ENCODE results near the gene DIRAS2.
"Not testable (repeated sequence)": the region's sequence is repeated elsewhere in the genome, so short reads cannot be mapped to it uniquely, and the experiment has no call there.

Gene DIRAS2

DNA sequence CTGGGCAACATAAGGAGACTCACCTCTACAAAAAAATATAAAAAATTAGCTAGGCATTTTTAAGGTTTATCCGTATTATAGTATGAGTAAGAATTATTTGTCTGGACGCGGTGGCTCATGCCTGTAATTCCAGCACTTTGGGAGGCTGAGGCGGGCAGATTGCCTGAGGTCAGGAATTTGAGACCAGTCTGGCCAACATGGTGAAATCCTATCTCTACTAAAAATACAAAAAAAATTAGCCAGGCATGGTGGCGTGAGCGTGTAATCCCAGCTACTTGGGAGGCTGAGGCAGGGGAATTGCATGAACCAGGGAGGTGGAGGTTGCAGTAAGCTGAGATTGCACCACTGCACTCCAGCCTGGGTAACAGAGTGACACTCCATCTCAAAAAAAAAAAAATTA is 14.3 kb upstream of the DIRAS2 start:
- H2AK5ac ChIP-seq (ENCODE audit: low read length); H3K4me2 ChIP-seq (ENCODE audit: low read length); H3K27ac ChIP-seq (ENCODE audit: low read depth, low read length); H3K4me3 ChIP-seq (ENCODE audit: low read depth, low read length); H3K9ac ChIP-seq (ENCODE audit: low read length); H3K4me1 ChIP-seq (ENCODE audit: control insufficient read depth in 1 of 2, insufficient read depth in 2 of 2, low read length in 2 of 2); H2AFZ ChIP-seq (ENCODE audit: insufficient read depth, low read length, poor library complexity); H3K79me1 ChIP-seq (ENCODE audit: low read length); H3K27me3 ChIP-seq (ENCODE audit: insufficient read depth, low read length); H4K91ac ChIP-seq (ENCODE audit: low read depth, low read length); H3K14ac ChIP-seq (ENCODE audit: low read length); H2BK120ac ChIP-seq (ENCODE audit: insufficient read depth, low read length, poor library complexity); H3K4ac ChIP-seq (ENCODE audit: low read depth, low read length); H4K8ac ChIP-seq (ENCODE audit: low read depth, low read length); H3K79me2 ChIP-seq (ENCODE audit: control insufficient read depth, insufficient read depth, low read length, poor library complexity); H2BK5ac ChIP-seq (ENCODE audit: low read depth, low read length, poor library complexity); H4K12ac ChIP-seq (ENCODE audit: low read depth, low read length); H2BK12ac ChIP-seq (ENCODE audit: low read length); H3K9me3 ChIP-seq (ENCODE audit: insufficient read depth, low read depth, low read length); H3K36me3 ChIP-seq (ENCODE audit: control insufficient read depth in 1 of 2, insufficient read depth in 2 of 2, low read length in 2 of 2); H3K23ac ChIP-seq (ENCODE audit: low read length); H3K18ac ChIP-seq (ENCODE audit: low read length): not testable (repeated sequence)
- WGBS (ENCODE audit: extremely low coverage, insufficient coverage, insufficient read length): no CpG with 5 or more reads among the region's 6 CpGs
- peak; percentile 73 to 76 for DNase-seq

DNA sequence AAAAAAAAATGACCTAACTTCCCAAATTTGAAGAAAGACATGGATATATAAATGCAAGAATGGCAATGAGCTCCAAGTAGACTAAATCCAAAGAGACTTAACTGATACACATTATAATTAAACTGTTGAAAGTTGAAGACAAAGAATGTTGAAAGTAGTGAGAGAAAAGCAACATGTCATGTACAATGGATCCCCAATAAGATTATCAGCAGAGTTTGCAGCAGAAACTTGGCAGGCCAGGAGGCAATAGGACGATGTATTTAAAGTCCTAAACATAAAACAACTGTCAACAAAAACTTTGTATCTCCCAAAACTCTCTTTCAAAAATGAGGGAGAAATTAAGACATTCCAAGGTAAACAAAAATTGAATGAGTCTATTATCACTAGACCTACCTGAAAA is 8.6 kb upstream of the DIRAS2 start:
- Histone ChIP-seq H3K14ac (ENCODE audit: low read length) (no peak overlapping the region), H3K4me1 (ENCODE audit: control insufficient read depth in 1 of 2, insufficient read depth in 2 of 2, low read length in 2 of 2) (no peaks in the 10 kb centered on the region), H2BK5ac (ENCODE audit: low read depth, low read length, poor library complexity) (no peak overlapping the region), H3K27ac (ENCODE audit: low read depth, low read length) (no peak overlapping the region), H3K18ac (ENCODE audit: low read length) (no peak overlapping the region), H3K27me3 (ENCODE audit: insufficient read depth, low read length) (no peaks in the 10 kb centered on the region), H3K4ac (ENCODE audit: low read depth, low read length) (no peak overlapping the region), H3K79me2 (ENCODE audit: control insufficient read depth, insufficient read depth, low read length, poor library complexity) (no peaks in the 10 kb centered on the region), H3K23ac (ENCODE audit: low read length) (no peak overlapping the region), H3K36me3 (ENCODE audit: control insufficient read depth in 1 of 2, insufficient read depth in 2 of 2, low read length in 2 of 2) (no peaks in the 10 kb centered on the region), H2AK5ac (ENCODE audit: low read length) (no peak overlapping the region), H2AFZ (ENCODE audit: insufficient read depth, low read length, poor library complexity) (no peak overlapping the region), H3K9ac (ENCODE audit: low read length) (no peak overlapping the region), H3K9me3 (ENCODE audit: insufficient read depth, low read depth, low read length) (no peaks in the 10 kb centered on the region), H3K4me3 (ENCODE audit: low read depth, low read length) (no peak overlapping the region), H4K12ac (ENCODE audit: low read depth, low read length) (no peak overlapping the region), H3K4me2 (ENCODE audit: low read length) (no peak overlapping the region), H4K91ac (ENCODE audit: low read depth, low read length) (no peak overlapping the region), H4K8ac (ENCODE audit: low read depth, low read length) (no peak overlapping the region), H3K79me1 (ENCODE audit: low read length) (no peaks in the 10 kb centered on the region), H2BK12ac (ENCODE audit: low read length) (no peak overlapping the region), H2BK120ac (ENCODE audit: insufficient read depth, low read length, poor library complexity) (no peak overlapping the region)
- DNase-seq: no peak
- WGBS (ENCODE audit: extremely low coverage, insufficient coverage, insufficient read length): no CpG with 5 or more reads among the region's 1 CpG

DNA sequence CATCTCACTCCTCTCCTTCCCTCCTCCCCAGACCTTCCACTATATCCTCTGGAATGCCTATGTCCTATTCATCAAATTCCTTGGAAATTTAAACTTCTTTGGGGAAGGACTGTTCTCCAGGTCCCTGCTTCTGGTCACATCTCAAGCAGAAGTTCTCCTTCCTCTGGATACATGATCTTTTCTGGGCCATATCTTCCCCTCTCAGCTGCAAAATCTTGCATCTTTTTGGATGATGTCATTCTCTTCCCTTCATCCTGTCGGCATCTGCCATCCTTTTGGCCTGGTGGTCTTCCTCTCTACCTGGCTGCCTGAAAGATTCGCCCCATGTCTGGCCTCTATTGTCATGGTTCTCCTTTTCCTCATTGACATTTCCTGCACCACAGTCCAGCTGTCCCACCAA is 5.2 kb upstream of the DIRAS2 start:
- Histone ChIP-seq H3K27me3 (ENCODE audit: insufficient read depth, low read length) (no peaks in the 10 kb centered on the region), H2BK12ac (ENCODE audit: low read length) (no peak overlapping the region), H3K18ac (ENCODE audit: low read length) (no peak overlapping the region), H3K36me3 (ENCODE audit: control insufficient read depth in 1 of 2, insufficient read depth in 2 of 2, low read length in 2 of 2) (no peaks in the 10 kb centered on the region), H3K9ac (ENCODE audit: low read length) (no peak overlapping the region), H3K4me1 (ENCODE audit: control insufficient read depth in 1 of 2, insufficient read depth in 2 of 2, low read length in 2 of 2) (peaks cover 0 to under 1% of the 10 kb centered on the region in 2 experiments), H3K4ac (ENCODE audit: low read depth, low read length) (no peak overlapping the region), H3K79me2 (ENCODE audit: control insufficient read depth, insufficient read depth, low read length, poor library complexity) (no peaks in the 10 kb centered on the region), H2AK5ac (ENCODE audit: low read length) (no peak overlapping the region), H2BK5ac (ENCODE audit: low read depth, low read length, poor library complexity) (no peak overlapping the region), H2BK120ac (ENCODE audit: insufficient read depth, low read length, poor library complexity) (no peak overlapping the region), H4K8ac (ENCODE audit: low read depth, low read length) (no peak overlapping the region), H2AFZ (ENCODE audit: insufficient read depth, low read length, poor library complexity) (no peak overlapping the region), H3K9me3 (ENCODE audit: insufficient read depth, low read depth, low read length) (peaks cover 3% of the 10 kb centered on the region), H3K79me1 (ENCODE audit: low read length) (no peaks in the 10 kb centered on the region), H3K27ac (ENCODE audit: low read depth, low read length) (no peak overlapping the region), H3K14ac (ENCODE audit: low read length) (no peak overlapping the region), H3K23ac (ENCODE audit: low read length) (no peak overlapping the region), H3K4me3 (ENCODE audit: low read depth, low read length) (no peak overlapping the region), H3K4me2 (ENCODE audit: low read length) (no peak overlapping the region), H4K12ac (ENCODE audit: low read depth, low read length) (no peak overlapping the region), H4K91ac (ENCODE audit: low read depth, low read length) (no peak overlapping the region)
- WGBS (ENCODE audit: extremely low coverage, insufficient coverage, insufficient read length): no CpG with 5 or more reads among the region's 2 CpGs
- DNase-seq: no peak

DNA sequence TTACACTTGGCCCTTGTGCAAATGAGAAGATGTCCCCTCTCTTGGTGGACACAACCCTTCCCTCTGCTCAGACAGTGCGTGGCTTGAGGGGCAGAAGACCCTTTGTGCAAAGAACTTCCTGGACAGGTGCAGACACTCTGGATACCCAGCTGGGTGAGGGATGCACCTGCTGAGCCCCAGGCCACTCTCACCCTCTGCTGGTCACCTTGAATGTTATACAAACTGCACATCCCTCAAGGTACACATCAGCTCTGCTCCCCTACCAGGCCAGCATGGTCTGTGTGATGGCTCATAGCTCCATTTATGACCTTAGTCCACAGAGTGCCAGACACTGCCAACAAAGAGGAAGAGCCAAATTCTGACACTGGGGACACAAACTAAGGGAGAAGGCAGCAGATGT is 3.1 kb upstream of the DIRAS2 start:
- no peak overlapping the region for H3K4ac ChIP-seq (ENCODE audit: low read depth, low read length)
- H3K27ac ChIP-seq (ENCODE audit: low read depth, low read length): no peak overlapping the region
- no peak overlapping the region for H2BK120ac ChIP-seq (ENCODE audit: insufficient read depth, low read length, poor library complexity)
- H4K8ac ChIP-seq (ENCODE audit: low read depth, low read length): no peak overlapping the region
- H3K23ac ChIP-seq (ENCODE audit: low read length): peak overlapping the region; percentile 64
- no peak overlapping the region for H2AK5ac ChIP-seq (ENCODE audit: low read length)
- H4K91ac ChIP-seq (ENCODE audit: low read depth, low read length): no peak overlapping the region
- peaks cover 3 to 4% of the 10 kb centered on the region in 2 experiments for H3K4me1 ChIP-seq (ENCODE audit: control insufficient read depth in 1 of 2, insufficient read depth in 2 of 2, low read length in 2 of 2)
- no peak overlapping the region for H3K18ac ChIP-seq (ENCODE audit: low read length)
- H3K36me3 ChIP-seq (ENCODE audit: control insufficient read depth in 1 of 2, insufficient read depth in 2 of 2, low read length in 2 of 2): no peaks in the 10 kb centered on the region
- peaks cover 3% of the 10 kb centered on the region for H3K9me3 ChIP-seq (ENCODE audit: insufficient read depth, low read depth, low read length)
- no peaks in the 10 kb centered on the region for H3K27me3 ChIP-seq (ENCODE audit: insufficient read depth, low read length)
- H3K4me2 ChIP-seq (ENCODE audit: low read length): no peak overlapping the region
- H3K79me2 ChIP-seq (ENCODE audit: control insufficient read depth, insufficient read depth, low read length, poor library complexity): no peaks in the 10 kb centered on the region
- no peak overlapping the region for H4K12ac ChIP-seq (ENCODE audit: low read depth, low read length)
- H3K79me1 ChIP-seq (ENCODE audit: low read length): no peaks in the 10 kb centered on the region
- no peak overlapping the region for H2BK5ac ChIP-seq (ENCODE audit: low read depth, low read length, poor library complexity)
- no peak for DNase-seq
- WGBS (ENCODE audit: extremely low coverage, insufficient coverage, insufficient read length): no CpG with 5 or more reads among the region's 1 CpG
- no peak overlapping the region for H2AFZ ChIP-seq (ENCODE audit: insufficient read depth, low read length, poor library complexity)
- no peak overlapping the region for H3K9ac ChIP-seq (ENCODE audit: low read length)
- no peak overlapping the region for H2BK12ac ChIP-seq (ENCODE audit: low read length)
- no peak overlapping the region for H3K4me3 ChIP-seq (ENCODE audit: low read depth, low read length)
- H3K14ac ChIP-seq (ENCODE audit: low read length): no peak overlapping the region
